OCI-LY3 (cell line): ENCODE measurements around the gene TAF11L14.
A peak's percentile ranks its signal among the peaks of the same experiment; 100 is the strongest.
"Not testable (repeated sequence)": the region's sequence is repeated elsewhere in the genome, so short reads cannot be mapped to it uniquely, and the experiment has no call there.

Experiments used
- H2AFZ ChIP-seq: fragments of 200-600, 300-600 bp; shearing (Covaris generic); 2 replicates; pipeline ENCODE4 v1.6.0; 2014; ENCODE audit warnings: antibody characterized with exemption, low read depth, low read length
- H3K27ac ChIP-seq: fragments of 200-600, 300-600 bp; sonication (generic); 2 replicates; pipeline ENCODE4 v1.5.1; 2014; ENCODE audit warnings: mild to moderate bottlenecking, low read length, moderate library complexity, mixed read lengths
- H3K27me3 ChIP-seq: fragments of 200-600, 300-600 bp; sonication (generic); 2 replicates; pipeline ENCODE4 v1.6.1; 2014; ENCODE audit warnings: low read depth, low read length, mixed read lengths
- H3K36me3 ChIP-seq: fragments of 200-600, 300-600 bp; sonication (generic); replicated peaks from 2 replicates; pipeline ENCODE3; 2014; ENCODE audit warnings: low read depth, low read length, mixed read lengths
- H3K4me1 ChIP-seq: fragments of 300-600, 200-600 bp; sonication (generic); 2 replicates; pipeline ENCODE4 v1.6.1; 2014; ENCODE audit warnings: low read length, mixed read lengths
- H3K4me2 ChIP-seq: fragments of 200-600, 300-600 bp; sonication (generic); 2 replicates; pipeline ENCODE4 v1.6.1; 2014; ENCODE audit warnings: low read length, mixed read lengths
- H3K4me3 ChIP-seq: fragments of 300-600, 200-600 bp; sonication (generic); 2 replicates; pipeline ENCODE4 v1.5.1; 2014; ENCODE audit warnings: antibody characterized with exemption, mild to moderate bottlenecking, low read length, moderate library complexity
- H3K79me2 ChIP-seq: fragments of 300-600, 200-600 bp; shearing (Covaris generic); 2 replicates; pipeline ENCODE4 v1.6.1; 2014; ENCODE audit warnings: mild to moderate bottlenecking, low read length, mixed read lengths
- H3K9ac ChIP-seq: fragments of 300-600, 200-600 bp; shearing (Covaris generic); 2 replicates; pipeline ENCODE4 v1.6.0; 2014; ENCODE audit warnings: mild to moderate bottlenecking, low read length, moderate library complexity
- H3K9me3 ChIP-seq: fragments of 200-600, 300-600 bp; shearing (Covaris generic); 2 replicates; pipeline ENCODE4 v1.6.1; 2014; ENCODE audit warnings: low read length, mixed read lengths; ENCODE audit not compliant: insufficient read depth
- H4K20me1 ChIP-seq: fragments of 200-600, 300-600 bp; sonication (generic); 2 replicates; pipeline ENCODE4 v1.6.1; 2016; ENCODE audit warnings: low read length, mixed read lengths; ENCODE audit not compliant: insufficient read depth
- CTCF ChIP-seq: fragments of 200-600, 300-600 bp; sonication (generic); IDR thresholded peaks from 2 replicates; pipeline ENCODE4 v1.5.1; 2014; ENCODE audit warnings: antibody characterized with exemption, low read length, low read depth
- EZH2phosphoT487 ChIP-seq: fragments of 200-600 bp; shearing (Covaris generic); IDR thresholded peaks from 2 replicates; pipeline ENCODE4 v1.6.1; 2018; ENCODE audit warnings: antibody characterized with exemption, mixed run types, low read depth

The TAF11L14 gene

GRCh38 chr5:17620627-17621026 lies 13.6 kb upstream of the TAF11L14 start:
- no peak overlapping the region for H2AFZ ChIP-seq
- H3K4me3 ChIP-seq = no peak overlapping the region
- no peak overlapping the region for H3K9ac ChIP-seq
- no peaks in the 10 kb centered on the region for H3K4me1 ChIP-seq
- H4K20me1 ChIP-seq = no peaks in the 10 kb centered on the region
- TF ChIP-seq CTCF (peak; percentile 9; the same call in 1 of the 2 replicates), EZH2phosphoT487 (no peak)
- no peak overlapping the region for H3K4me2 ChIP-seq
- H3K79me2 ChIP-seq = no peaks in the 10 kb centered on the region
- H3K27ac ChIP-seq = no peak overlapping the region
- no peaks in the 10 kb centered on the region for H3K9me3 ChIP-seq
- no peaks in the 10 kb centered on the region for H3K36me3 ChIP-seq
- no peaks in the 10 kb centered on the region for H3K27me3 ChIP-seq

DNA sequence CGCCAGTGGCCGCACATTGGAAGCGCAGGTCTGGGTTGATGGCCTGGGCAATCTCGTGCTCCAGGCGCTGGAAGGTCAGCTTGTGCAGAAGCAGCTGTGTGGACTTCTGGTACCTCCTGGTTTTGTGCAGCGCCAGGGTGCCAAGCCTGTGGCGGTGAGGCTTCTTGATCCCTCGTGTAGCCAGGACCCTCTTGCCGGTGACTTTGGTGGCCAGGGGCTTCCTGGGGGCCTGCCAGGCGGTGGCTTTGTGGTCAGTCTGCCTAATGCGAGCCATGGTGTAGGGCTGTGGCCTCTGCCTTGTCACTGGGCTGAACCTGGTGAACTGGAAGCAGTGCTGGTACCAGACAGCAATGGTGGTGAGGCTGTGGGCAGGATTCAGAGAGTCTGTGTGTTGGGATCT lies 8.6 kb upstream of the TAF11L14 start:
- no peak overlapping the region for H3K4me3 ChIP-seq
- H3K4me2 ChIP-seq = no peak overlapping the region
- H3K79me2 ChIP-seq = no peaks in the 10 kb centered on the region
- H3K9me3 ChIP-seq = no peaks in the 10 kb centered on the region
- H3K27me3 ChIP-seq = no peaks in the 10 kb centered on the region
- H3K36me3 ChIP-seq = no peaks in the 10 kb centered on the region
- no peak overlapping the region for H3K9ac ChIP-seq
- TF ChIP-seq CTCF = no peak
- TF ChIP-seq EZH2phosphoT487 = no peak
- H4K20me1 ChIP-seq = no peaks in the 10 kb centered on the region
- no peak overlapping the region for H3K27ac ChIP-seq
- no peaks in the 10 kb centered on the region for H3K4me1 ChIP-seq
- no peak overlapping the region for H2AFZ ChIP-seq

GRCh38 chr5:17631788-17632187 lies 2.5 kb upstream of the TAF11L14 start, which contains the start of gene TAF11L13:
TSS of gene TAF11L13 (plus strand) at chr5:17632088.
- H3K4me2 ChIP-seq, H3K4me3 ChIP-seq, H4K20me1 ChIP-seq, H3K79me2 ChIP-seq, H3K4me1 ChIP-seq, H2AFZ ChIP-seq, H3K27me3 ChIP-seq, H3K9me3 ChIP-seq, H3K27ac ChIP-seq, H3K9ac ChIP-seq, H3K36me3 ChIP-seq: not testable (repeated sequence)

- H3K9me3 ChIP-seq, H3K27me3 ChIP-seq, H3K4me2 ChIP-seq, H3K27ac ChIP-seq, H4K20me1 ChIP-seq, H3K4me3 ChIP-seq, H2AFZ ChIP-seq, H3K9ac ChIP-seq, H3K79me2 ChIP-seq, H3K36me3 ChIP-seq, H3K4me1 ChIP-seq: not testable (repeated sequence)
Measured at GRCh38 chr5:17649232-17649631, 15.0 kb downstream of the TAF11L14 start.

DNA sequence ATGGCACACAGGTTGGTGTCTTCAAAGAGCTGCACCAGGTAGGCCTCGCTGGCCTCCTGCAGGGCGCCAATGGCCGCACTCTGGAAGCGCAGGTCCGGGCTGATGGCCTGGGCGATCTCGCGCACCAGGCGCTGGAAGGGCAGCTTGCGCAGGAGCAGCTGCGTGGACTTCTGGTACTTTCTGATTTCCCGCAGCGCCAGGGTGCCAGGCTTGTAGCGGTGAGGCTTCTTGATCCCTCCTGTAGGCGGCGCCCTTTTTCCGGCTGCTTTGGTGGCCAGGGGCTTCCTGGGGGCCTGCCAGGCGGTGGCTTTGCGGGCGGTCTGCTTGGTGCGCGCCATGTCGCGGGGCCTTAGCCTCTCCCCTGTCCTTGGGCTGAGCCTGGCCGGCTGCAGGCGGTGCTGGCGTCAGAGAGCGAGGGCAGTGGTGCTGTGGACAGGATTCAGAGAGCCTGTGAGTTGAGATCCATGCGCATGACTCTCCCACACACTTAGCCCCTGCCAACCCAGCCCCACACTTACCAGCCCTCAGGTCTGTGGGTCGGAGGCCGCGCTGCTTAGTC lies 21.0 kb downstream of the TAF11L14 start:
- H3K4me2 ChIP-seq, H3K27ac ChIP-seq, H4K20me1 ChIP-seq, H2AFZ ChIP-seq, H3K4me1 ChIP-seq, H3K27me3 ChIP-seq, H3K4me3 ChIP-seq, H3K9ac ChIP-seq, H3K9me3 ChIP-seq, H3K36me3 ChIP-seq, H3K79me2 ChIP-seq: not testable (repeated sequence)
